Gastroesophageal sphincter (tissue), 3 donors: ENCODE results near the gene TRIM63.

ENCODE experiments used
- POLR2A ChIP-seq, 2 donors: fragments of 450-650 bp; IDR thresholded peaks; one replicate each; pipeline ENCODE4 v1.6.1; 2017; ENCODE audit warnings: antibody characterized with exemption in 2 of 2, mild to moderate bottlenecking in 2 of 2, moderate library complexity in 1 of 2
- TF ChIP-seq, protein P1 (sequence below), 4 experiments: fragments of 200-600 bp in 2 of 4; fragments of 450-650 bp in 2 of 4; sonication (generic) in 1 of 4; IDR thresholded peaks; one replicate each; pipeline ENCODE4 v1.5.1; 2017 to 2019; ENCODE audit warnings: antibody characterized with exemption in 4 of 4, mild to moderate bottlenecking in 2 of 4, moderate library complexity in 2 of 4

DNA sequence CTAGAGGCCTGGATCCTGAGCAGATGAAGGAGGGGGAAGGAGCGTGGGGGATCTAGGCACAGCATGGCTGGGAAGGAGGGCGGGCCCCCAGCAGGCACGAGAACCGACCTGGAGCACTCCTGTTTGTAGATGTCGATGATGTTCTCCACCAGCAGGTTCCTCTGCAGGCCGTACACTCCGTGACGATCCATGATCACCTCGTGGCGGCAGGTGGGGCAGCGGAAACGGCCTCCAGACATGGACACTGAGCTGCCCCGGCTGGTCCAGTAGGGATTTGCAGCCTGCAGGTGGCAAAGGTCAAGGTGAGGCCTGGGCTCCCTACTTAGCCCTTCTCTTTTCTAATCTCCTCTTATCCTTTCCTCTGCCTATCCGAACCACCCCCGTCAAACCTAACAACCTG is 1.3 kb downstream of the TRIM63 start:
- TF ChIP-seq POLR2A (IDR thresholded peaks at IDR 0.05): no peak
- TF ChIP-seq, protein P1, sequence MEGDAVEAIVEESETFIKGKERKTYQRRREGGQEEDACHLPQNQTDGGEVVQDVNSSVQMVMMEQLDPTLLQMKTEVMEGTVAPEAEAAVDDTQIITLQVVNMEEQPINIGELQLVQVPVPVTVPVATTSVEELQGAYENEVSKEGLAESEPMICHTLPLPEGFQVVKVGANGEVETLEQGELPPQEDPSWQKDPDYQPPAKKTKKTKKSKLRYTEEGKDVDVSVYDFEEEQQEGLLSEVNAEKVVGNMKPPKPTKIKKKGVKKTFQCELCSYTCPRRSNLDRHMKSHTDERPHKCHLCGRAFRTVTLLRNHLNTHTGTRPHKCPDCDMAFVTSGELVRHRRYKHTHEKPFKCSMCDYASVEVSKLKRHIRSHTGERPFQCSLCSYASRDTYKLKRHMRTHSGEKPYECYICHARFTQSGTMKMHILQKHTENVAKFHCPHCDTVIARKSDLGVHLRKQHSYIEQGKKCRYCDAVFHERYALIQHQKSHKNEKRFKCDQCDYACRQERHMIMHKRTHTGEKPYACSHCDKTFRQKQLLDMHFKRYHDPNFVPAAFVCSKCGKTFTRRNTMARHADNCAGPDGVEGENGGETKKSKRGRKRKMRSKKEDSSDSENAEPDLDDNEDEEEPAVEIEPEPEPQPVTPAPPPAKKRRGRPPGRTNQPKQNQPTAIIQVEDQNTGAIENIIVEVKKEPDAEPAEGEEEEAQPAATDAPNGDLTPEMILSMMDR (IDR thresholded peaks at IDR 0.05): no peak
